Kidney (tissue), 14 donors: Measurements from ENCODE around the gene C11orf65. TPM values are rescaled to one million over a fixed set of nuclear protein-coding genes. Genes with fewer than 3 reads are reported as not detected.
A peak's percentile ranks its signal among the peaks of the same experiment; 100 is the strongest.

Experiments used
- DNase-seq, 5 donors: peaks; one replicate each; pipeline ENCODE4 v3.0.0-alpha.2; 2013 to 2020
- FAIRE-seq: peaks from 2 replicates; lab custom pipeline; 2012; peaks lifted over from hg19 to GRCh38; lab: Jason Lieb, UNC
- H3K27ac ChIP-seq, 2 donors: one replicate each; pipeline ENCODE4 v1.7.0; 2013; ENCODE audit warnings: low read depth in 2 of 2, low read length in 2 of 2, inconsistent platforms in 1 of 2
- H3K27me3 ChIP-seq: one replicate; pipeline ENCODE4 v1.7.1; 2013; ENCODE audit warnings: low read length, inconsistent platforms; ENCODE audit not compliant: control insufficient read depth, insufficient read depth
- H3K36me3 ChIP-seq, 3 donors: one replicate each; pipeline versions ENCODE4 v1.7.0 to v1.7.1; 2013; ENCODE audit warnings: low read length in 3 of 3, control low read depth in 1 of 3, inconsistent platforms in 1 of 3; ENCODE audit not compliant: insufficient read depth in 3 of 3, control insufficient read depth in 2 of 3
- H3K4me1 ChIP-seq, 3 donors: one replicate each; pipeline versions ENCODE4 v1.7.0 to v1.7.1; 2013; ENCODE audit warnings: low read length in 3 of 3, inconsistent platforms in 1 of 3, low read depth in 1 of 3; ENCODE audit not compliant: control insufficient read depth in 2 of 3, insufficient read depth in 2 of 3
- H3K4me3 ChIP-seq, 3 donors: one replicate each; pipeline versions ENCODE4 v1.7.0 to v1.8.1; 2013; ENCODE audit warnings: low read length in 3 of 3, control low read depth in 1 of 3, inconsistent platforms in 1 of 3
- H3K9ac ChIP-seq, 3 donors: one replicate each; pipeline versions ENCODE4 v1.7.0 to v1.7.1; 2013; ENCODE audit warnings: low read length in 3 of 3, control low read depth in 1 of 3, inconsistent platforms in 1 of 3
- H3K9me3 ChIP-seq, 3 donors: one replicate each; pipeline versions ENCODE4 v1.7.0 to v1.7.1; 2013; ENCODE audit warnings: low read length in 3 of 3, control low read depth in 1 of 3, inconsistent platforms in 1 of 3; ENCODE audit not compliant: control insufficient read depth in 2 of 3, insufficient read depth in 1 of 3
- intact Hi-C: fragments of 100-400 bp; cut with DNase I; formaldehyde crosslinking; loops from one replicate; pipeline ENCODE4 v1.11.1; 2022
- polyA plus RNA-seq: library from polyadenylated mRNA; stranded (reverse); fragments of 350-450 nt; fragmentation: Illumina TruSeq; extraction: RNeasy Lipid Tissue Mini Kit (QIAGEN cat#74804); gene quantifications from one replicate; pipeline ENCODE4 v1.2.3, GENCODE V29; 2014; ENCODE audit warnings: low read depth, low replicate concordance; ENCODE audit not compliant: insufficient read depth
- total RNA-seq: library from RNA; stranded (reverse); fragmentation: NEBNext Ultra II Directional; extraction: Animal tissue kit (Norgen Biotek cat#: 25700); gene quantifications from one replicate; pipeline ENCODE4 v1.2.1, GENCODE V29; 2021
- TF ChIP-seq, protein P1 (sequence below): IDR thresholded peaks from 3 replicates; pipeline ENCODE4 v1.5.1; 2012; ENCODE audit warnings: mild to moderate bottlenecking, moderate library complexity, borderline replicate concordance; ENCODE audit not compliant: insufficient read depth; ENCODE audit errors: extremely low read depth
- donor health status: control.
- donor health status: control.
- donor health status: control.
- donor health status: control.
- donor health status: control.
- donor health status: DM: yes; HTN: yes; CAD: no.
- donor health status: Normal renal cell carcinoma (clear cell type).

C11orf65 gene
- total and polyA plus RNA-seq, 2 donors from 2014 or later: 1.1 to 1.2 TPM

DNA sequence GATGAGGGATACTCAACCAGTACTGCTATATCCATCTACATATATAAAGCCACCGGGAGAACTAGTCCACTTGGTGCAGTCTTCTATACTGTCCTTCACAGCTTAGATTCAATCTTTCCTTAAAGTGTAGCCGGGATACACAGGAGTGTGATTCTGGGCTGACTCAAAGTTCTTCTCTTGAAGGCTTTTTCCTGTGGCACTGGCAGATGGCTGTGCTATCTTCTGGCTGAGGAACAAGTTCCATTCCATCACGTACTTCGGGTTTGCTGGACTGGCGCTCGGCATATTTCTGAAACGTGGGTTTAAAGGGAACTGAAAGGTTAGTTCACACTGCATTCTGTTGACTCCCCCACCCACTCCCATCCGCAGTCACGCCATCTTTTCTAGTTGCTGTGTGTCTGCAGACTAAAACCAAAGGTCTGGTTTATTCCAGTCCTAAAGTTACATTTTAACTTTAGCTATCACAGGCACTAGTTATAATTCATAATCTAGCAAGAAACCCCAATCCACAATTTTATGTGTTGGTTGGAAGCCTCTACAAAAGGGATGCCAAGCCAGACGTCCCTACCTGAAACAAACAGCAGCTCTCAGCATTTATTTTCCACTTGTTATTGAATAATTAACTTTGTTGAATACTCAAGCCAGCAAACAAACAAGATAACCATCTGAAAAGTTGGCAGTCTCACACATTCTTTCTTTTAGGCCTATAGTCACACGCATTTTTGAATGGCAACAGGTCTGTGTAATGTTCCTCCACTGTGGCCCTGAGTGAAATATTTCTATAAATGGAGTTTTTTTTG, 7.5 kb upstream of the C11orf65 start:
- DNase-seq: peak in 1 of 5 donors; percentile 8
- H3K27me3 ChIP-seq: no peaks in the 10 kb centered on the region
- H3K4me1 ChIP-seq: peaks cover 0 to 9% (median 6%) of the 10 kb centered on the region in 3 donors
- peak overlapping the region; percentile 62 to 67 for H3K27ac ChIP-seq
- peak overlapping the region in 2 of 3 donors; percentile 52 to 53 for H3K4me3 ChIP-seq
- H3K9me3 ChIP-seq: no peaks in the 10 kb centered on the region
- FAIRE-seq: peak; percentile 76
- H3K9ac ChIP-seq: peak overlapping the region in 1 of 3 donors; percentile 36
- TF ChIP-seq, protein P1, sequence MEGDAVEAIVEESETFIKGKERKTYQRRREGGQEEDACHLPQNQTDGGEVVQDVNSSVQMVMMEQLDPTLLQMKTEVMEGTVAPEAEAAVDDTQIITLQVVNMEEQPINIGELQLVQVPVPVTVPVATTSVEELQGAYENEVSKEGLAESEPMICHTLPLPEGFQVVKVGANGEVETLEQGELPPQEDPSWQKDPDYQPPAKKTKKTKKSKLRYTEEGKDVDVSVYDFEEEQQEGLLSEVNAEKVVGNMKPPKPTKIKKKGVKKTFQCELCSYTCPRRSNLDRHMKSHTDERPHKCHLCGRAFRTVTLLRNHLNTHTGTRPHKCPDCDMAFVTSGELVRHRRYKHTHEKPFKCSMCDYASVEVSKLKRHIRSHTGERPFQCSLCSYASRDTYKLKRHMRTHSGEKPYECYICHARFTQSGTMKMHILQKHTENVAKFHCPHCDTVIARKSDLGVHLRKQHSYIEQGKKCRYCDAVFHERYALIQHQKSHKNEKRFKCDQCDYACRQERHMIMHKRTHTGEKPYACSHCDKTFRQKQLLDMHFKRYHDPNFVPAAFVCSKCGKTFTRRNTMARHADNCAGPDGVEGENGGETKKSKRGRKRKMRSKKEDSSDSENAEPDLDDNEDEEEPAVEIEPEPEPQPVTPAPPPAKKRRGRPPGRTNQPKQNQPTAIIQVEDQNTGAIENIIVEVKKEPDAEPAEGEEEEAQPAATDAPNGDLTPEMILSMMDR: no peak
- H3K36me3 ChIP-seq: peaks cover 2 to 10% (median 6%) of the 10 kb centered on the region in 3 donors
- intact Hi-C loops: no loop called here

DNA sequence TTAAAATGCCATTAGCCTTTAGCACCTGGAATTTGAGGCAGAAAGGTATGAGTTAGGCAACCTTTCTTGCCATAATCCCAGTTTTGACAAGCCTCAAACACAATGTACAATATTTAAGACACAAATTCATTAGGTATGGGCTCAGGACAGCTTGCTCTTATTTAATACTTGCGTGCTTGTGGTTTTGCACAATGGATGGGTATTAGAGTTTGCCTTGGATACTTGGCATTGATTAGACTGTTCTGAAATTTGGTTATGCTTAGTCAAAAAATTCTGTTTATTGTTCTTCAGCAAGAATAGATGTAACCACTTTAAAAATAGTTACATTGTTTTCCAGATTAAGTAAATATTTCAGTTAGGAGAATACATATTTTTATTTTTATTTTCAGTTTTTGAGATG, 5.4 kb upstream of the C11orf65 start:
- TF ChIP-seq, protein P1: no peak
- peaks cover 0 to 3% (median 2%) of the 10 kb centered on the region in 3 donors for H3K36me3 ChIP-seq
- intact Hi-C loops: no loop called here
- H3K9ac ChIP-seq: no peak overlapping the region
- H3K4me1 ChIP-seq: peaks cover 0 to 9% (median 6%) of the 10 kb centered on the region in 3 donors
- H3K4me3 ChIP-seq: no peak overlapping the region
- no peak for FAIRE-seq
- H3K9me3 ChIP-seq: no peaks in the 10 kb centered on the region
- no peak overlapping the region for H3K27ac ChIP-seq
- no peak for DNase-seq
- no peaks in the 10 kb centered on the region for H3K27me3 ChIP-seq

DNA sequence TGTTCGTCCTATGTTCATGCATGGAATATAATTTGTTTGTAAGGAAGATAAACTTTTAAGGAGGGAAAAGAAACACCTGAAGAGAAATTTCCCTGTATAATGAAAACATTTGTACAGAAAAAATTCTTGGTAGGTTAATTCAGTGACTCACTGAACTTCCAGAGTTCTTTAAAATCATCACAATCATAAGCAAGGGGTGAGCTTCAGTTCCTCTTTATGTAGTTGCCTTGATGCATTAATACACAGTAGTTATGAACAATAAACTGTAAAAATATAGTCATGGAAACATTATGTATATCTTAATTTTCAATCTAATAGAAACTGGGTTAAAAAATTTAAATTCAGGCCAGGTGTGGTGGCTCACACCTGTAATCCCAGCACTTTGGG, 1.1 kb upstream of the C11orf65 start:
- intact Hi-C loops: no loop called here
- FAIRE-seq (no peak), DNase-seq (no peak)
- Histone ChIP-seq H3K27me3 (no peaks in the 10 kb centered on the region), H3K9me3 (no peaks in the 10 kb centered on the region), H3K36me3 (no peaks in the 10 kb centered on the region), H3K4me3 (peak overlapping the region in 1 of 3 donors; percentile 23), H3K9ac (no peak overlapping the region), H3K27ac (peak overlapping the region; percentile 99 to 100), H3K4me1 (peaks cover 0 to 5% (median 0%) of the 10 kb centered on the region in 3 donors)
- TF ChIP-seq, protein P1: no peak
